Endothelial cell of hepatic sinusoid (primary cell): ENCODE data around the gene CHRNA7.

Experiments used
- in situ Hi-C: cut with HindIII; loops from 2 replicates; pipeline ENCODE4 v1.10.0; 2017; ENCODE audit warnings: low sequenced_read_pairs

Gene CHRNA7

GRCh38 chr15:32067115-32067514, 36.8 kb downstream of the CHRNA7 start:
- in situ Hi-C loops: no loop called here

GRCh38 chr15:32089851-32090359, 59.6 kb downstream of the CHRNA7 start:
- in situ Hi-C loops: no loop called here

GRCh38 chr15:32091505-32092380, 61.4 kb downstream of the CHRNA7 start:
- in situ Hi-C loops: no loop called here

- in situ Hi-C loops: no loop called here
These were observed 65.9 kb downstream of the CHRNA7 start for GRCh38 chr15:32096213-32096612.

- in situ Hi-C loops: no loop called here
These were observed 66.8 kb downstream of the CHRNA7 start for GRCh38 chr15:32096916-32097617.

GRCh38 chr15:32098033-32098432, 67.7 kb downstream of the CHRNA7 start:
- in situ Hi-C loops: no loop called here

- in situ Hi-C loops: no loop called here
These were observed 68.9 kb downstream of the CHRNA7 start for GRCh38 chr15:32099097-32099785.

GRCh38 chr15:32099956-32100684, 69.8 kb downstream of the CHRNA7 start:
- in situ Hi-C loops: no loop called here

- in situ Hi-C loops: no loop called here
These were observed 74.0 kb downstream of the CHRNA7 start for GRCh38 chr15:32104061-32104995.

- in situ Hi-C loops: no loop called here
These were observed 75.2 kb downstream of the CHRNA7 start for GRCh38 chr15:32105258-32106241.

- in situ Hi-C loops: no loop called here
These were observed 76.4 kb downstream of the CHRNA7 start for GRCh38 chr15:32106401-32107381.

GRCh38 chr15:32107477-32108080, 77.3 kb downstream of the CHRNA7 start:
- in situ Hi-C loops: no loop called here

- in situ Hi-C loops: no loop called here
These were observed 78.3 kb downstream of the CHRNA7 start for GRCh38 chr15:32108661-32109060.

GRCh38 chr15:32112101-32112500, 81.8 kb downstream of the CHRNA7 start:
- in situ Hi-C loops: no loop called here

- in situ Hi-C loops: no loop called here
These were observed 82.9 kb downstream of the CHRNA7 start for GRCh38 chr15:32113224-32113623.

- in situ Hi-C loops: no loop called here
These were observed 86.8 kb downstream of the CHRNA7 start for GRCh38 chr15:32117122-32117521.

GRCh38 chr15:32119286-32119685, 89.0 kb downstream of the CHRNA7 start:
- in situ Hi-C loops: no loop called here
